K562 (cell line): Measurements from ENCODE around the gene ARHGAP25. TPM values are rescaled to one million over a fixed set of nuclear protein-coding genes. Genes with fewer than 3 reads are reported as not detected.

Source experiments
- ATAC-seq: fragments of 200-7000 bp; cut with Tn5 transposase; 3 replicates; pipeline ENCODE4 v1.9.1; 2020; ENCODE audit warnings: moderate library complexity
- BruUV-seq: library from RNA; stranded (reverse); fragments of 400-500 nt; replicated peaks from 2 replicates; lab custom pipeline; 2021; lab: Mats Ljungman, UMichigan
- CTCF ChIA-PET: fragments of 300-600 bp; formaldehyde crosslinking; extraction: SDS; loops from one replicate; lab custom pipeline; 2021; ENCODE audit warnings: low intra/inter-chr PET ratio; lab: Yijun Ruan, JAX
- POLR2A ChIA-PET: fragments of 300-600, 350-650 bp; sonication (Branson Sonifier 250); formaldehyde crosslinking; extraction: SDS; loops from one replicate; lab custom pipeline; 2021; ENCODE audit warnings: antibody characterized with exemption, inconsistent platforms; lab: Yijun Ruan, JAX
- DNase-seq, 4 experiments: peaks; one replicate each; pipeline versions ENCODE4 v3.0.0 to v3.0.0-alpha.2; 2011 to 2018; ENCODE audit warnings: low spot score in 3 of 4, mixed read lengths in 3 of 4; ENCODE audit errors: extremely low read depth in 1 of 4
- FAIRE-seq: peaks from 2 replicates; lab custom pipeline; 2011; peaks lifted over from hg19 to GRCh38; lab: Jason Lieb, UNC
- H2AFZ ChIP-seq: 2 replicates; pipeline ENCODE4 v1.6.0; 2011; ENCODE audit warnings: low read depth, low read length, control low read depth, inconsistent platforms
- H3K27ac ChIP-seq: fragments of 200-600 bp; 3 replicates; pipeline ENCODE4 v1.8.0; 2011; ENCODE audit warnings: low read depth, mild to moderate bottlenecking, control low read depth, inconsistent platforms, low read length, moderate library complexity, mixed read lengths; ENCODE audit errors: extremely low read depth
- H3K27me3 ChIP-seq, 2 experiments: fragments of 300-600 bp in 1 of 2; 2 replicates in 1 of 2; 3 replicates in 1 of 2; pipeline versions ENCODE4 v1.6.0 to v1.8.0; 2011; ENCODE audit warnings: inconsistent platforms in 2 of 2, low read length in 2 of 2, mild to moderate bottlenecking in 1 of 2, mixed read lengths in 1 of 2, moderate library complexity in 1 of 2; ENCODE audit not compliant: control insufficient read depth in 2 of 2, insufficient read depth in 2 of 2
- H3K36me3 ChIP-seq: fragments of 300-600 bp; 3 replicates; pipeline ENCODE4 v1.8.0; 2011; ENCODE audit warnings: mild to moderate bottlenecking, low read length, inconsistent platforms; ENCODE audit not compliant: control insufficient read depth, insufficient read depth
- H3K4me1 ChIP-seq, 2 experiments: fragments of 200-600 bp in 1 of 2; replicated peaks in 1 of 2; 2 replicates in 1 of 2; 3 replicates in 1 of 2; pipeline versions ENCODE4 v1.5.1 to v1.8.0; 2011; ENCODE audit warnings: inconsistent platforms in 2 of 2, low read length in 2 of 2, mild to moderate bottlenecking in 1 of 2, mixed read lengths in 1 of 2, moderate library complexity in 1 of 2; ENCODE audit not compliant: control insufficient read depth in 2 of 2, insufficient read depth in 2 of 2
- H3K4me2 ChIP-seq: 2 replicates; pipeline ENCODE4 v1.6.1; 2011; ENCODE audit warnings: low read length, control low read depth, inconsistent platforms, mixed read lengths; ENCODE audit not compliant: insufficient read depth
- H3K4me3 ChIP-seq: fragments of 200-600 bp; sonication (generic), shearing (Covaris generic); 2 replicates; pipeline ENCODE4 v1.5.1; 2016; ENCODE audit warnings: control low read depth, inconsistent platforms
- H3K79me2 ChIP-seq: fragments of 200-600 bp; 3 replicates; pipeline ENCODE4 v1.8.0; 2011; ENCODE audit warnings: low read length, inconsistent platforms; ENCODE audit not compliant: control insufficient read depth, insufficient read depth
- H3K9ac ChIP-seq, 2 experiments: 2 replicates each; pipeline versions ENCODE4 v1.6.0 to v1.6.1; 2011; ENCODE audit warnings: low read depth in 2 of 2, low read length in 2 of 2, control low read depth in 1 of 2, inconsistent platforms in 1 of 2, mild to moderate bottlenecking in 1 of 2, mixed read lengths in 1 of 2; ENCODE audit not compliant: insufficient read depth in 1 of 2
- H3K9me1 ChIP-seq: one replicate; pipeline ENCODE4 v1.6.0; 2011; ENCODE audit warnings: inconsistent platforms, mild to moderate bottlenecking, low read length, moderate library complexity; ENCODE audit not compliant: control insufficient read depth, insufficient read depth
- H3K9me3 ChIP-seq: replicated peaks from 2 replicates; pipeline ENCODE4 v1.5.1; 2011; ENCODE audit warnings: low read depth, low read length, inconsistent platforms; ENCODE audit not compliant: control insufficient read depth, insufficient read depth
- H4K20me1 ChIP-seq: replicated peaks from 2 replicates; pipeline ENCODE4 v1.6.1; 2011; ENCODE audit warnings: low read length, inconsistent platforms, mixed read lengths; ENCODE audit not compliant: control insufficient read depth, insufficient read depth
- ELF1 ChIP-seq: fragments of 200-800 bp; sonication (Bioruptor generic); IDR thresholded peaks from 2 replicates; pipeline ENCODE4 v1.6.1; 2016; ENCODE audit warnings: missing genetic modification characterization, missing compliant biosample characterization
- HLTF ChIP-seq: fragments of 450-650 bp; IDR thresholded peaks from 2 replicates; pipeline ENCODE4 v1.6.1; 2016
- IRF1 ChIP-seq: sonication (generic); formaldehyde crosslinking; IDR thresholded peaks from 2 replicates; pipeline ENCODE4 v1.8.0; 2022; ENCODE audit warnings: missing genetic modification reagents, mild to moderate bottlenecking, borderline replicate concordance
- MAFK ChIP-seq: IDR thresholded peaks from 2 replicates; pipeline ENCODE4 v1.6.1; 2011; ENCODE audit warnings: low read length, improper control_type of control experiment
- MBD2 ChIP-seq: sonication (generic); IDR thresholded peaks from 2 replicates; pipeline ENCODE4 v1.6.1; 2016; ENCODE audit warnings: low read depth, borderline replicate concordance
- MTA3 ChIP-seq: fragments of 450-650 bp; formaldehyde crosslinking; IDR thresholded peaks from 2 replicates; pipeline ENCODE4 v1.6.1; 2017; ENCODE audit warnings: mild to moderate bottlenecking, borderline replicate concordance
- RHOXF2B ChIP-seq: fragments of 250-450 bp; sonication (Bioruptor Pico); conservative IDR thresholded peaks from 2 replicates; pipeline ENCODE4 v1.5.1; 2021
- WGBS: fragments of 100-300 bp; shearing (Covaris generic); methylation state at CpG from one replicate; pipeline ENCODE4 v1.1.6; 2016; ENCODE audit warnings: low coverage, mixed read lengths; ENCODE audit not compliant: insufficient coverage; ENCODE audit errors: missing lambda C conversion rate; 5-methylcytosine and 5-hydroxymethylcytosine counted together
- in situ Hi-C: fragments of 300-500 bp; cut with MboI; formaldehyde crosslinking; loops from 4 replicates; pipeline ENCODE4 v1.15.0; 2018; ENCODE audit warnings: inconsistent platforms, mixed read lengths
- intact Hi-C: fragments of 100-400 bp; cut with micrococcal nuclease; formaldehyde crosslinking; loops from 2 replicates; pipeline ENCODE4 v1.14.2; 2022
- polyA plus RNA-seq, 8 experiments: library from polyadenylated mRNA; depleted of rRNA in 4 of 8; stranded (reverse) in 5 of 8; unstranded in 3 of 8; fragments of >200 nt; fragmentation: Nextera tagmentation in 2 of 8; fragmentation: Illumina TruSeq in 1 of 8; extraction: Ambion mirVana in 2 of 8; extraction: Trizol in 1 of 8; gene quantifications; 2 replicates each; pipeline versions ENCODE4 v1.2.1 to v1.2.3, GENCODE V29; 2011 to 2014; ENCODE audit warnings: inconsistent platforms in 1 of 8, missing spikeins in 1 of 8
- total RNA-seq, 7 experiments: library from RNA; depleted of rRNA in 6 of 7; stranded (reverse); fragments of >200 nt in 6 of 7; fragmentation: Illumina TruSeq in 2 of 7; extraction: Trizol in 2 of 7; gene quantifications; 2 replicates each; pipeline versions ENCODE4 v1.2.1 to v1.2.3, GENCODE V29; 2011 to 2021; ENCODE audit warnings: low replicate concordance in 1 of 7

ARHGAP25 gene
- total and polyA plus RNA-seq, 9 of the 15 experiments (the other 6 are each of a cell fraction or from before 2014, with no cell fraction given), result 4.9 to 14.8 (median 10.7) TPM

- Histone ChIP-seq H3K36me3 (peaks cover 6% of the 10 kb centered on the region; the same call in 2 of the 3 replicates), H4K20me1 (no peaks in the 10 kb centered on the region), H3K9ac (no peak overlapping the region), H3K27me3 (no peaks in the 10 kb centered on the region), H3K4me1 (peaks cover 0 to 5% of the 10 kb centered on the region in 2 experiments; a peak in 2 of 5 replicates), H2AFZ (no peak overlapping the region), H3K4me2 (no peak overlapping the region), H3K27ac (no peak overlapping the region), H3K79me2 (no peaks in the 10 kb centered on the region), H3K9me1 (no peaks in the 10 kb centered on the region), H3K4me3 (no peak overlapping the region), H3K9me3 (no peaks in the 10 kb centered on the region)
- ChIA-PET CTCF (no interaction called here), POLR2A (interaction anchor here (0.7 kb wide), 1 partner anchor 9 kb away, joined by 3 read pairs; no protein-coding TSS in a partner anchor)
- DNase-seq (no peak), ATAC-seq (no peak), FAIRE-seq (no peak)
- BruUV-seq, result no TSS peak
- TF ChIP-seq MAFK (no peak), IRF1 (no peak), ELF1 (tag) (no peak), MBD2 (no peak), MTA3 (no peak), HLTF (no peak), RHOXF2B (no peak)
- in situ Hi-C loops, result no loop called here
- WGBS, result 89% methylated on average over 4 of the region's 4 CpGs
- intact Hi-C loops, result no loop called here
These were observed 58.1 kb downstream of the ARHGAP25 start for GRCh38 chr2:68792751-68793150.
